Measurements from ENCODE around the gene HSP90AB1. TPM values are rescaled to one million over a fixed set of nuclear protein-coding genes. Genes with fewer than 3 reads are reported as not detected.

HSP90AB1 gene
- total and polyA plus RNA-seq, 2 of the 8 experiments (the other 6 are each of a cell fraction or from before 2014, with no cell fraction given) = 1,564 to 2,297 TPM

GRCh38 chr6:44203955-44204354, 42.9 kb upstream of the HSP90AB1 start:
- Histone ChIP-seq H3K14ac (ENCODE audit: insufficient read length) (no peak overlapping the region), H2AFZ (ENCODE audit: low read length) (no peak overlapping the region), H3K4me2 (ENCODE audit: insufficient read depth in 1 of 2, low read depth in 2 of 2, low read length in 2 of 2) (no peak overlapping the region), H4K20me1 (replicated peaks in 1 of 2; ENCODE audit: control insufficient read depth in 1 of 2, insufficient read depth in 2 of 2, low read length in 2 of 2) (no peaks in the 10 kb centered on the region), H3K4ac (replicated peaks; ENCODE audit: insufficient read length, low read depth, low read length) (no peak overlapping the region), H3K79me2 (ENCODE audit: control insufficient read depth in 1 of 2, insufficient read depth in 2 of 2, low read length in 2 of 2) (no peaks in the 10 kb centered on the region), H3K56ac (replicated peaks; ENCODE audit: insufficient read length, low read depth, low read length) (no peak overlapping the region), H3K23ac (ENCODE audit: insufficient read length) (no peak overlapping the region), H2BK12ac (ENCODE audit: low read depth, low read length) (peak overlapping the region; percentile 53), H2BK20ac (ENCODE audit: low read length) (peak overlapping the region; percentile 9), H3K9ac (replicated peaks in 1 of 4; ENCODE audit: extremely low read depth in 1 of 4, low read depth in 3 of 4, low read length in 3 of 4) (no peak overlapping the region), H3K9me3 (ENCODE audit: insufficient read depth in 2 of 2, low read depth in 1 of 2, low read length in 1 of 2) (no peaks in the 10 kb centered on the region), H3K4me1 (replicated peaks in 1 of 4; ENCODE audit: control insufficient read depth in 3 of 4, insufficient read depth in 4 of 4, low read length in 3 of 4) (peaks cover 25 to 35% (median 30%) of the 10 kb centered on the region in 4 experiments), H3K18ac (ENCODE audit: extremely low read depth, low read length) (peak overlapping the region; percentile 43; the same call in 1 of the 2 replicates), H3K4me3 (ENCODE audit: extremely low read depth in 1 of 4, insufficient read depth in 2 of 4, low read depth in 3 of 4, low read length in 4 of 4) (no peak overlapping the region), H3K27ac (ENCODE audit: low read depth, low read length) (no peak overlapping the region), H4K8ac (ENCODE audit: extremely low read depth, insufficient read depth, low read length) (no peak overlapping the region), H4K91ac (replicated peaks; ENCODE audit: insufficient read length, low read length) (no peak overlapping the region), H2BK120ac (replicated peaks; ENCODE audit: low read depth, low read length) (no peak overlapping the region), H3K27me3 (replicated peaks in 1 of 4; ENCODE audit: control insufficient read depth in 3 of 4, extremely low read depth in 1 of 4, insufficient read depth in 3 of 4, low read length in 3 of 4) (no peaks in the 10 kb centered on the region), H2BK15ac (ENCODE audit: low read length) (no peak overlapping the region), H3K36me3 (ENCODE audit: control insufficient read depth in 2 of 4, insufficient read depth in 4 of 4, low read length in 3 of 4) (no peaks in the 10 kb centered on the region), H4K5ac (ENCODE audit: insufficient read length, low read depth, low read length) (no peak overlapping the region), H3K79me1 (ENCODE audit: low read depth, low read length) (no peaks in the 10 kb centered on the region), H2AK5ac (ENCODE audit: low read depth, low read length) (no peak overlapping the region), H3K23me2 (ENCODE audit: low read depth, low read length) (no peaks in the 10 kb centered on the region; the same call in 1 of the 2 replicates), H2BK5ac (ENCODE audit: low read depth, low read length) (peak overlapping the region; percentile 55; the same call in 1 of the 2 replicates)
- ChIA-PET CTCF (ENCODE audit: partially characterized antibody) (interaction anchor here (0.9 to 3.4 kb wide), 6 partner anchors 10 to 52 kb away, joined by 3 to 17 read pairs (median 6); no protein-coding TSS in a partner anchor), POLR2A (ENCODE audit: partially characterized antibody) (interaction anchor here (0.8 to 6.2 kb wide), 14 partner anchors 8 to 42 kb away, joined by 3 to 60 read pairs (median 6); partner anchors contain the start of genes HSP90AB1, MYMX and SLC29A1)
- WGBS, 2 experiments (ENCODE audit: extremely low coverage in 1 of 2, insufficient coverage in 1 of 2, insufficient read length in 1 of 2, insufficient replicate concordance in 2 of 2, low coverage in 1 of 2, low lambda C conversion rate in 2 of 2, missing lambda C conversion rate in 1 of 2) = 94% methylated on average over 6 of the region's 6 CpGs; no CpG with 5 or more reads in 1 of the 2 experiments
- no peak for DNase-seq (ENCODE audit: low read depth in 1 of 2, low spot score in 2 of 2)
- no peak for FAIRE-seq
- TF ChIP-seq CTCF (IDR thresholded peaks at IDR 0.05; ENCODE audit: control extremely low read depth in 1 of 3, insufficient read depth in 1 of 3, low read depth in 1 of 3, low read length in 3 of 3) (no peak), EGR1 (IDR thresholded peaks at IDR 0.05; ENCODE audit: borderline replicate concordance, low read depth, low read length) (no peak), ZNF274 (IDR thresholded peaks at IDR 0.05; ENCODE audit: borderline replicate concordance, extremely low read depth, low read length) (no peak), SRF (IDR thresholded peaks at IDR 0.05; ENCODE audit: low read depth, low read length) (no peak), HDAC2 (IDR thresholded peaks at IDR 0.05; ENCODE audit: borderline replicate concordance in 1 of 2, low read depth in 2 of 2, low read length in 2 of 2) (no peak), MAFK (IDR thresholded peaks at IDR 0.05; ENCODE audit: low read depth, low read length) (no peak), POU5F1 (IDR thresholded peaks at IDR 0.05; ENCODE audit: low read depth, low read length) (no peak), CREB1 (IDR thresholded peaks at IDR 0.05) (no peak), RAD21 (IDR thresholded peaks at IDR 0.05 in 1 of 2, conservative IDR thresholded peaks at IDR 0.05 in 1 of 2; ENCODE audit: low read depth in 2 of 2, low read length in 2 of 2) (no peak), SIRT6 (IDR thresholded peaks at IDR 0.05; ENCODE audit: low read length) (no peak), RXRA (IDR thresholded peaks at IDR 0.05; ENCODE audit: insufficient read depth, low read depth, low read length) (no peak)
